Measurements from ENCODE around the gene CHCHD6. TPM values are rescaled to one million over a fixed set of nuclear protein-coding genes. Genes with fewer than 3 reads are reported as not detected.

The CHCHD6 gene
- total RNA-seq, 4 donors from 2014 or later = 15.6 to 25.8 (median 21.2) TPM

- H3K4me3 ChIP-seq (ENCODE audit: low read depth, poor library complexity, severe bottlenecking) = no peak overlapping the region
- intact Hi-C loops (cut with DNase I; ENCODE audit: low total_unique reads) = no loop called here
- TF ChIP-seq POLR2A (IDR thresholded peaks at IDR 0.05) (no peak), CTCF (IDR thresholded peaks at IDR 0.05) (no peak)
- no peak for DNase-seq (ENCODE audit: low spot score in 2 of 2)
- whole genome bisulfite sequencing, 2 donors = 87 to 97% methylated on average over 3 of the region's 3 CpGs
Measured at GRCh38 chr3:126658584-126658983, 45.5 kb upstream of the CHCHD6 start.

- WGBS, 2 donors = 42 to 55% methylated on average over 17 to 19 of the region's 19 CpGs
- intact Hi-C loops (cut with DNase I; ENCODE audit: low total_unique reads) = no loop called here
- H3K4me3 ChIP-seq (ENCODE audit: low read depth, poor library complexity, severe bottlenecking) = no peak overlapping the region
- no peak for TF ChIP-seq POLR2A (IDR thresholded peaks at IDR 0.05)
- no peak for TF ChIP-seq CTCF (IDR thresholded peaks at IDR 0.05)
- no peak for DNase-seq (ENCODE audit: low spot score in 2 of 2)
Measured at GRCh38 chr3:126659915-126660886, 43.8 kb upstream of the CHCHD6 start.

GRCh38 chr3:126661532-126662364 lies 42.3 kb upstream of the CHCHD6 start:
- no peak overlapping the region for H3K4me3 ChIP-seq (ENCODE audit: low read depth, poor library complexity, severe bottlenecking)
- WGBS, 2 donors = 66 to 79% methylated on average over 10 to 11 of the region's 11 CpGs
- no peak for DNase-seq (ENCODE audit: low spot score in 2 of 2)
- TF ChIP-seq POLR2A (IDR thresholded peaks at IDR 0.05) (no peak), CTCF (IDR thresholded peaks at IDR 0.05) (no peak)
- intact Hi-C loops (cut with DNase I; ENCODE audit: low total_unique reads) = no loop called here

- TF ChIP-seq CTCF (IDR thresholded peaks at IDR 0.05) (no peak), POLR2A (IDR thresholded peaks at IDR 0.05) (no peak)
- intact Hi-C loops (cut with DNase I; ENCODE audit: low total_unique reads) = no loop called here
- DNase-seq (ENCODE audit: low spot score in 2 of 2) = no peak
- no peak overlapping the region for H3K4me3 ChIP-seq (ENCODE audit: low read depth, poor library complexity, severe bottlenecking)
- WGBS, 2 donors = 85 to 90% methylated on average over 4 of the region's 4 CpGs
Measured at GRCh38 chr3:126663257-126663656, 40.8 kb upstream of the CHCHD6 start.

- no peak for TF ChIP-seq CTCF (IDR thresholded peaks at IDR 0.05)
- TF ChIP-seq POLR2A (IDR thresholded peaks at IDR 0.05) = no peak
- WGBS, 2 donors = 89 to 90% methylated on average over 8 of the region's 8 CpGs
- intact Hi-C loops (cut with DNase I; ENCODE audit: low total_unique reads) = no loop called here
- no peak for DNase-seq (ENCODE audit: low spot score in 2 of 2)
- H3K4me3 ChIP-seq (ENCODE audit: low read depth, poor library complexity, severe bottlenecking) = no peak overlapping the region
Measured at GRCh38 chr3:126663750-126664149, 40.3 kb upstream of the CHCHD6 start.
